Sigmoid colon (tissue), 7 donors: ENCODE results near the gene TRIM24. TPM values are rescaled to one million over a fixed set of nuclear protein-coding genes. Genes with fewer than 3 reads are reported as not detected.

ENCODE experiments used
- DNase-seq: peaks from one replicate; pipeline ENCODE4 v3.0.0-alpha.2; 2019
- H3K27ac ChIP-seq, 4 donors: fragments of 200-600 bp; sonication (generic); one replicate each; pipeline ENCODE4 v1.5.1; 2016 to 2019; ENCODE audit warnings: mild to moderate bottlenecking in 1 of 4
- H3K27me3 ChIP-seq, 3 donors: fragments of 200-600 bp; sonication (generic); one replicate each; pipeline ENCODE4 v1.5.1; 2019; ENCODE audit warnings: mild to moderate bottlenecking in 1 of 3
- H3K36me3 ChIP-seq, 4 donors: fragments of 200-600 bp; sonication (generic); one replicate each; pipeline ENCODE4 v1.5.1; 2016 to 2019
- H3K4me1 ChIP-seq, 4 donors: fragments of 200-600 bp; sonication (generic); one replicate each; pipeline ENCODE4 v1.5.1; 2017 to 2019
- H3K4me3 ChIP-seq, 4 donors: fragments of 200-600 bp; sonication (generic); one replicate each; pipeline ENCODE4 v1.5.1; 2017 to 2019; ENCODE audit warnings: mild to moderate bottlenecking in 2 of 4, moderate library complexity in 1 of 4
- H3K9me3 ChIP-seq, 4 donors: fragments of 200-600 bp in 3 of 4; sonication (generic) in 3 of 4; one replicate each; pipeline versions ENCODE4 v1.5.1 to v1.6.1; 2013 to 2019
- CTCF ChIP-seq, 4 experiments: fragments of 450-650 bp in 3 of 4; fragments of 200-600 bp in 1 of 4; IDR thresholded peaks; one replicate each; pipeline ENCODE4 v1.5.1; 2016 to 2019; ENCODE audit warnings: antibody characterized with exemption in 4 of 4, mild to moderate bottlenecking in 3 of 4, moderate library complexity in 2 of 4
- EP300 ChIP-seq, 4 donors: sonication (generic); formaldehyde crosslinking; IDR thresholded peaks; one replicate each; pipeline ENCODE4 v1.6.1; 2017; ENCODE audit warnings: antibody characterized with exemption in 4 of 4
- POLR2A ChIP-seq, 2 donors: fragments of 450-650 bp; IDR thresholded peaks; one replicate each; pipeline ENCODE4 v1.6.1; 2016; ENCODE audit warnings: antibody characterized with exemption in 2 of 2, mild to moderate bottlenecking in 2 of 2, moderate library complexity in 2 of 2
- POLR2AphosphoS5 ChIP-seq, 4 donors: sonication (generic); formaldehyde crosslinking; IDR thresholded peaks; one replicate each; pipeline ENCODE4 v1.6.1; 2017; ENCODE audit warnings: antibody characterized with exemption in 4 of 4
- WGBS, 2 donors: extraction: QIAGEN DNeasy Blood & Tissue Kit; methylation state at CpG; one replicate each; pipeline ENCODE4 v1.1.7; 2013; 5-methylcytosine and 5-hydroxymethylcytosine counted together
- intact Hi-C: fragments of 100-400 bp; cut with DNase I; formaldehyde crosslinking; loops from one replicate; pipeline ENCODE4 v1.15.1; 2023
- polyA plus RNA-seq, 3 donors: library from polyadenylated mRNA; stranded (reverse); fragments of 200-250 nt; gene quantifications; one replicate each; pipeline ENCODE4 v1.2.3, GENCODE V29; 2013
- total RNA-seq, 4 donors: library from RNA; depleted of rRNA; stranded (reverse); fragments of >200 nt; gene quantifications; one replicate each; pipeline ENCODE4 v1.1.0, GENCODE V29; 2016
- donor health status: healthy with polysubstance abuse.
- donor health status: Bipolar disorder and iron deficiency.
- donor health status: healthy.

Gene TRIM24
- total and polyA plus RNA-seq, 7 donors, result 6.0 to 13.2 (median 11.4) TPM

DNA sequence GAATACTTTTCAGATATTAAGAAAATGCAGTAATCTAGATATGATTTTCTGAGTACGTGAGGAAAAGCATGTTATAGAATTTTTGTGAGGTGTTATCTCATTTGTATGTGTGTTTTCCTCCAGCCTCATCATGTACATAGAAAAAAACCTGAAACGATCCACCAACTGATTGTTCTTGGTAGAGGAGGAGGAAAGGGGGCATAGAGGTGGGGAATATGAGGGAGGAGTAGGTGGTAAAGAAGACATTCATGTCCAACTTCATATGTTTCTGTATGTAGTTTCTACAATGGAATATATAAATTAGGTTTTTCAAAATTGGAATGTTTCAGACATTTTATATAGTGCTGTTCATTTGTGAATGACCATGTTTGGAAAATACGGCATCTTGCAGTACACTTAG lies 109.4 kb downstream of the TRIM24 start:
- H3K4me3 ChIP-seq, result no peak overlapping the region
- no peaks in the 10 kb centered on the region for H3K4me1 ChIP-seq
- H3K36me3 ChIP-seq, result peaks cover 0 to 91% (median 21%) of the 10 kb centered on the region in 4 donors
- WGBS, 2 donors, result 98 to 99% methylated on average over 3 of the region's 3 CpGs
- TF ChIP-seq POLR2A (IDR thresholded peaks at IDR 0.05) (no peak), CTCF (IDR thresholded peaks at IDR 0.05) (no peak), EP300 (IDR thresholded peaks at IDR 0.05) (no peak), POLR2AphosphoS5 (IDR thresholded peaks at IDR 0.05) (no peak)
- no peak for DNase-seq
- no peaks in the 10 kb centered on the region for H3K27me3 ChIP-seq
- peaks cover 0 to 18% (median 5%) of the 10 kb centered on the region in 4 donors for H3K9me3 ChIP-seq
- intact Hi-C loops, result no loop called here
- no peak overlapping the region for H3K27ac ChIP-seq

GRCh38 chr7:138570715-138571114 lies 110.7 kb downstream of the TRIM24 start:
- H3K27ac ChIP-seq, result no peak overlapping the region
- no peaks in the 10 kb centered on the region for H3K4me1 ChIP-seq
- peaks cover 0 to 5% (median 0%) of the 10 kb centered on the region in 4 donors for H3K9me3 ChIP-seq
- no peak overlapping the region for H3K4me3 ChIP-seq
- 97 to 98% methylated on average over 4 of the region's 4 CpGs for WGBS, 2 donors
- DNase-seq, result no peak
- H3K36me3 ChIP-seq, result peaks cover 0 to 81% (median 17%) of the 10 kb centered on the region in 4 donors
- intact Hi-C loops, result no loop called here
- TF ChIP-seq EP300 (IDR thresholded peaks at IDR 0.05), result no peak
- no peak for TF ChIP-seq POLR2A (IDR thresholded peaks at IDR 0.05)
- no peak for TF ChIP-seq CTCF (IDR thresholded peaks at IDR 0.05)
- TF ChIP-seq POLR2AphosphoS5 (IDR thresholded peaks at IDR 0.05), result no peak
- H3K27me3 ChIP-seq, result no peaks in the 10 kb centered on the region

- H3K4me3 ChIP-seq, result no peak overlapping the region
- no peak for TF ChIP-seq EP300 (IDR thresholded peaks at IDR 0.05)
- TF ChIP-seq CTCF (IDR thresholded peaks at IDR 0.05), result no peak
- TF ChIP-seq POLR2A (IDR thresholded peaks at IDR 0.05), result no peak
- no peak for TF ChIP-seq POLR2AphosphoS5 (IDR thresholded peaks at IDR 0.05)
- no peak overlapping the region for H3K27ac ChIP-seq
- H3K27me3 ChIP-seq, result no peaks in the 10 kb centered on the region
- intact Hi-C loops, result no loop called here
- no peaks in the 10 kb centered on the region for H3K4me1 ChIP-seq
- peaks cover under 1 to 77% (median 11%) of the 10 kb centered on the region in 4 donors for H3K36me3 ChIP-seq
- DNase-seq, result no peak
- 70 to 95% methylated on average over 4 of the region's 4 CpGs for WGBS, 2 donors
- no peaks in the 10 kb centered on the region for H3K9me3 ChIP-seq
Measured at GRCh38 chr7:138573741-138574140, 113.7 kb downstream of the TRIM24 start.

GRCh38 chr7:138575897-138576428 lies 115.9 kb downstream of the TRIM24 start:
- peaks cover 4 to 77% (median 11%) of the 10 kb centered on the region in 4 donors for H3K36me3 ChIP-seq
- no peaks in the 10 kb centered on the region for H3K9me3 ChIP-seq
- no peaks in the 10 kb centered on the region for H3K27me3 ChIP-seq
- TF ChIP-seq POLR2AphosphoS5 (IDR thresholded peaks at IDR 0.05), result no peak
- TF ChIP-seq EP300 (IDR thresholded peaks at IDR 0.05), result no peak
- TF ChIP-seq CTCF (IDR thresholded peaks at IDR 0.05), result no peak
- no peak for TF ChIP-seq POLR2A (IDR thresholded peaks at IDR 0.05)
- no peaks in the 10 kb centered on the region for H3K4me1 ChIP-seq
- no peak overlapping the region for H3K27ac ChIP-seq
- intact Hi-C loops, result no loop called here
- no peak for DNase-seq
- 97% methylated on average over 5 of the region's 5 CpGs for WGBS, 2 donors
- no peak overlapping the region for H3K4me3 ChIP-seq

DNA sequence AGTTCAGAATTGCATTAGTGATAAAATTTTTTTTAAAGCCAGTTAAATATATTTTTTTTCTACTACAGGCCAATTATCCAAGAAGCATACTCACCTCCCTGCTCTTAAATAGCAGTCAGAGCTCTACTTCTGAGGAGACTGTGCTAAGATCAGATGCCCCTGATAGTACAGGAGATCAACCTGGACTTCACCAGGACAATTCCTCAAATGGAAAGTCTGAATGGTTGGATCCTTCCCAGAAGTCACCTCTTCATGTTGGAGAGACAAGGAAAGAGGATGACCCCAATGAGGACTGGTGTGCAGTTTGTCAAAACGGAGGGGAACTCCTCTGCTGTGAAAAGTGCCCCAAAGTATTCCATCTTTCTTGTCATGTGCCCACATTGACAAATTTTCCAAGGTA lies 119.1 kb downstream of the TRIM24 start:
- Histone ChIP-seq H3K27me3 (no peaks in the 10 kb centered on the region), H3K27ac (no peak overlapping the region), H3K4me3 (no peak overlapping the region), H3K36me3 (peaks cover 0 to 73% (median 11%) of the 10 kb centered on the region in 4 donors), H3K4me1 (no peaks in the 10 kb centered on the region), H3K9me3 (no peaks in the 10 kb centered on the region)
- DNase-seq, result no peak
- intact Hi-C loops, result no loop called here
- WGBS, 2 donors, result 90 to 100% methylated on average over 1 of the region's 1 CpG
- no peak for TF ChIP-seq CTCF (IDR thresholded peaks at IDR 0.05)
- no peak for TF ChIP-seq EP300 (IDR thresholded peaks at IDR 0.05)
- no peak for TF ChIP-seq POLR2AphosphoS5 (IDR thresholded peaks at IDR 0.05)
- no peak for TF ChIP-seq POLR2A (IDR thresholded peaks at IDR 0.05)
